Stimulated activated CD8-positive, alpha-beta memory T cell treated with anti-CD3 and anti-CD28 coated beads, Interleukin-7, amount 100 ng/mL, for 4 hours (primary cell): Measurements from ENCODE around the gene PGC.

Experiments used
- DNase-seq, 2 donors: peaks; one replicate each; pipeline ENCODE4 v3.0.0-alpha.2; 2020; ENCODE audit warnings: low read depth in 2 of 2

The PGC gene

GRCh38 chr6:41714556-41715273 is 32.5 kb downstream of the PGC start:
- no peak for DNase-seq

DNA sequence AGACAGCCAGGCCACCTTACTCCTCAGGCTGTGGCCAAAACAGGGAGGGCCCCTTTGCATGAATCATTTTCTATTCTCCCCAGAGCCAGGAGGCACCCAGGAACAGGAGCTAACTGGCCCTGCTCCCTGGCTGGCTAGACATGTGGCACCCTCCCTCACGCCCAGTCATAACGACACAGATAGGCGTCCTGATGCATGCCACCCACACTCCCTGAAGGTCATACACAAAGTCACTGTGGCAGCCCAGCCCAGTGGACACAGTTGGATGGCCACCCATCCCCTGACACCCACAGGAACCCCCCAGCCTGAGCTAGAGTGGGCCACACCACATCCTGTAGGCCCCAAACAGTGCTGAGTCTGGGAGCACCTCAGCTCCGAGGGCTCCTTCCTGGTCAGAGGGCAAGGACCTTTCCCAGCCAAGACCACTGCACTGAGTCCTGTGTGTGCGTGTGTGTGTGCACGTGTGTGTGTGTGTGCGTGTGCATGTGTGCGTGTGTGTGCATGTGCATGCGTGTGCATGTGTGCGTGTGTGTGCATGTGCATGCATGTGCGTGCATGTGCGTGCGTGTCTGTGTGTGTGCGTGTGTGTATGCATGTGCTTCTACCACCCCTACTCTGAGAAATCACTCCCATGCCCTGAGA is 33.4 kb downstream of the PGC start:
- DNase-seq = no peak

DNA sequence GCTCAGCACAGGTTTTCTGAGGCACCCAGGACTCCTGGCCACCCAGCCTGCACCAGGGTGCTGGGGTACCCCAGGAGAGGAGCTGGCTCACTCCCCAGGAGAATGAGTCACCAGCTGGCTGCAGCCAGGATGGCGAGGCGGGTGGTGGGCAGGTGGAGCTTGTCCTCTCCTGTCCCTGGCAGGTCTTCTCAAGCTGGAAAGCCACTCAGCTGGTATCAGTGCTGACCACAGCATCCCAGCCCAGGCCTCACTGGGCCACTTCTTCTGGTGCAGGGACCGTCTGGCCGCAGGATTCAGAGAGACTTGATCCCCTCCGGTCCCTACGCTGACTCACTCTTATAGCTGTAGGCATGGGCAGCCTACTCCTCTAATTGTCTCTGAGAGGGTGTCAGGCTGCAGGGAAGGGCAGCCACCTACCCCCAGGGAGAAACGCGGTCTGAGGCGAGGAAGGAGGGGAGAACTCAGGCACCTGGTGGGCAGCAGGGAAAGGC is 34.0 kb downstream of the PGC start:
- DNase-seq = no peak

DNA sequence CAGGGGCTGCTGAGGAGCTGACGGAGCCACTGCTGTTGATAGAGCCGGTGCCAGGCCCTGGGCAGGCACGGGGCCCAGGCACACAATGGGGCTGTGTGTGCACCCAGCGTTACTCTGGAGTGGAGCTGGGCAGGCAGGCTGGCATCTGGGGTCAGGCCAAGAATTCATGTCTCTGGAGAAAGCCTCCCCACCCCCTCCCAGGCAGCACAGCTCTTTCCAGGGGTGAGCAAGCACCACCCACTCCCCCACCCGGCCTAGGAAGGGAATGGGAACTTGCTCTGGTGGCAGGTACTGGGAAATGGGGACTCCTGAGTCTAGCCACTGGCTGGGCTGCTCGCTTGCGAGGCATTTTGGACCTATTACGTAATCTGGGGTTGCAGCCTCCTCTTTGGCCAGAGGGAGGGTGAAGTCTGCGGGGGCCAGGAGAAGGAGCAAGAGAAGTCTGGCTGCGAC is 34.5 kb downstream of the PGC start:
- no peak for DNase-seq

GRCh38 chr6:41711323-41712038 is 35.7 kb downstream of the PGC start:
- no peak for DNase-seq

- no peak for DNase-seq
Measured at GRCh38 chr6:41709375-41709774, 37.8 kb downstream of the PGC start.

- no peak for DNase-seq
Measured at GRCh38 chr6:41708856-41709255, 38.3 kb downstream of the PGC start.

DNA sequence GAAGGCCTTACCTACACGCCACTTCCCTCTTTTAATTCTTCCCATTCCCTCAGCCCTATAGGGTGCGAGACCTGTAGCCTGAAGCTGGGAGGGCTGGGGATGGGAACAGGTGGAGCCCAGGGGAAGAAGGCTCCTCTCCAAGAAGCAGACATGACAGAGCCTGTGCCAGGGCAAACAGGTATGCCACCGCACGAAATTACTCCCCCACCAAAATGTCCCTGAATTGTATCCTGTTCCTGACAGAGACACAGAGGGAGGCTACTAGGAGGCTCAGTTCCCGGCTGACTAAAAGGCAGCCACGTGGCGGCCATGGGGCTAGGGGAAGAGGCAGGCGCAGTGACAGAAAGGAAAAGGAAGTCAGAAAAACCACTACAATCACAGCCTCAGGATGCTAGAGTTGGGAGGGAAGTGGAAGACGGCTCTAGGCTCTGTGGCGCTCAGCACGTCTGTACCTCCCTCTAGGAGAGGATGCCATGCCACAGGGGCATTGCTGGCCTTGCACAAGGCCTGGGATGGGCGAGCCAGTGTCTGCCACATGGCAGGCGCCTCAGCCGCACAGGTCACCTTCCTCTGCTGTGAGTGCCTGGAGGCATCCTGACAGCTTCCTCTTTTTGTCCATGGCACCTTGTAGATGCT is 39.5 kb downstream of the PGC start:
- no peak for DNase-seq

- no peak for DNase-seq
Measured at GRCh38 chr6:41706876-41707564, 40.2 kb downstream of the PGC start.

- peak; percentile 60 to 74 for DNase-seq
Measured at GRCh38 chr6:41705996-41706835, 41.0 kb downstream of the PGC start.

GRCh38 chr6:41705311-41705995 is 41.7 kb downstream of the PGC start:
- DNase-seq = no peak

- DNase-seq = no peak
Measured at GRCh38 chr6:41704656-41705310, 42.4 kb downstream of the PGC start.

- DNase-seq = no peak
Measured at GRCh38 chr6:41704028-41704427, 43.2 kb downstream of the PGC start.

- no peak for DNase-seq
Measured at GRCh38 chr6:41702771-41703494, 44.3 kb downstream of the PGC start.

DNA sequence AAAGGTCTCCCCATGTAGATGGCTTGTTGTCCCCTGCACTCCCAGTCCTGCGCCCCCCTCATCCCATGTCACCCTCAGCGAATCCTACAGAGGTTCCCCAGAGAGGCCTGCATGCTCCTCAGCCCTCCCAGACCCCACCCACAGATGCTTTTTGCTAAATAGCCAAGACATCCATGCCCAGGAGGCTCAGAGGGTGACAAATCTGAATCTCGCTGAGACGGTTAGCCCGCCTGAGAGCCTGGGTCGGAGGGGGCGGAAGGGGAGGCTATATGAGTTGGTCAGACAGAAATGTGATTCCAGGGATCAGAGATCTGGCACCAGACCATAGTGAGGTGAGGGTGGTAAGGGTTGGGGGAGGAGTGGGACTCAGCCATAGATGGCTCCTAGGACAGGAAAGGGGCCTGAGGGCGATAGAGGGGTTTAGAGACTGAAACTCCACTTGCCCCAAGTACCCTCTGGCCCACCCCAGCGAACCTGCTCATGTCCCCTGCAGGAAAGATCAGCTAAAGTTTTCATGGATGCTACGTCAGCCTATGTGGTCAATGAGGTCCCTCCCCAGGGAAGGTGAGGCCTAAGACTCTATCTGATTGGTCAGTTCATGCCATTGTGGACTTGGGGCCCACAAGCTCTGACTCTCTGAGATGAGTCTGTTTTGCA is 45.0 kb downstream of the PGC start:
- no peak for DNase-seq

- no peak for DNase-seq
Measured at GRCh38 chr6:41700463-41701347, 46.5 kb downstream of the PGC start.

- DNase-seq = no peak
Measured at GRCh38 chr6:41699063-41699462, 48.1 kb downstream of the PGC start.
